Effector memory CD4-positive, alpha-beta T cell (primary cell): ENCODE measurements around the gene SV2B.

Experiments
- DNase-seq, 3 donors: peaks; one replicate each; pipeline ENCODE4 v3.0.0-alpha.2; 2020
- H3K27ac ChIP-seq: 2 replicates; pipeline ENCODE4 v1.7.0; 2013; ENCODE audit warnings: mild to moderate bottlenecking, low read length, moderate library complexity; ENCODE audit not compliant: insufficient read depth, poor library complexity, severe bottlenecking
- H3K27me3 ChIP-seq: replicated peaks from 2 replicates; pipeline ENCODE4 v1.7.0; 2013; ENCODE audit warnings: mild to moderate bottlenecking, low read length; ENCODE audit not compliant: insufficient read depth, control insufficient read depth, poor library complexity, severe bottlenecking
- H3K36me3 ChIP-seq: 2 replicates; pipeline ENCODE4 v1.7.0; 2013; ENCODE audit warnings: mild to moderate bottlenecking, low read length, moderate library complexity; ENCODE audit not compliant: control insufficient read depth, insufficient read depth
- H3K4me1 ChIP-seq: 2 replicates; pipeline ENCODE4 v1.7.0; 2013; ENCODE audit warnings: low read length, mild to moderate bottlenecking; ENCODE audit not compliant: control insufficient read depth, insufficient read depth, poor library complexity, severe bottlenecking
- H3K4me3 ChIP-seq: 2 replicates; pipeline ENCODE4 v1.7.0; 2013; ENCODE audit warnings: low read length, low read depth, mild to moderate bottlenecking; ENCODE audit not compliant: insufficient read depth, poor library complexity, severe bottlenecking
- H3K9me3 ChIP-seq: 2 replicates; pipeline ENCODE4 v1.7.0; 2013; ENCODE audit warnings: mild to moderate bottlenecking, low read length, moderate library complexity; ENCODE audit not compliant: control insufficient read depth

Gene SV2B

DNA sequence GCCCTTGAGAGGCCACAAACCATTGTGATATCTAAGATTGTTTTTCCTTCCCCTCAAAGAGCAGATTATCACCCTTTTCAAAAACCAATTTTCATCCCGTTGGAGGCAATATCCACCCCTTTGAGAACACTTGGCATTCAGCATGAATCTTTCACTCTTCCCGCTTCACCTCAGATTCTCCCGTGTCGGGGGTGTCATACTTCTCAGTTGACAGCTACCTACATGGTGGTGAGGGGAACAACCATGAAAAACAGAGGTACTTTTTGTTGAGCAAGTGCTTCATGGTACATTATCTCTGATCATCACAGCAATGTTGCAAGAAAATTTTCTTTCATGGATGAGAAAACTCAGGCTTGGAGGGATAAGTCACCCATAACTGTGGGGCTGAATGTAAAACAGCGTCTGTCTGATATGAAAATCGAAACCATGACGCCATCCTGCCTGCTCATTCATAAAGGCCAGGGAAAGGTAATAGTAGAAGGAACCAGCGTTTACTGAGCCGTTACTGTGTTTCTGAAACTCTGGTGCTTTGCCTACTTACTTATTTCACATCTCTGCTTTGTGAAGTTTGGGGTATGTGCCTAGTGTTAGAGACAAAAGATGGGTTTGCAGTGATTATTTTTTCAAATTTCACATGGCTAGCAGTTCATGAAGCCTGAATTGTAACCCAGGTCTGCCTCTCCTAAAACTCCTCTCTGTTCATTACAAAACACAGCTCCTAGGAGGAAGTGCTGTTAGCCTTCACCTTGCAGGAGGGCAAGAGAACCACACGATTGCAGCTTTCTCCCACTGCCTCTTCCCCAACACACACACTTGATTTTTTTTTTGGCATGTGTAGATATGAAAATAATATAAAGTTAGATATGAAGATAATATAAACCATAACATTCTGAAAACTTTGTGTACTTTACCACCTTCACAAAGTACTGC, 35.4 kb downstream of the SV2B start:
- no peak overlapping the region for H3K4me3 ChIP-seq
- no peaks in the 10 kb centered on the region for H3K36me3 ChIP-seq
- DNase-seq: no peak
- H3K27ac ChIP-seq: no peak overlapping the region
- H3K27me3 ChIP-seq: peaks cover 3% of the 10 kb centered on the region
- no peaks in the 10 kb centered on the region for H3K9me3 ChIP-seq
- no peaks in the 10 kb centered on the region for H3K4me1 ChIP-seq

DNA sequence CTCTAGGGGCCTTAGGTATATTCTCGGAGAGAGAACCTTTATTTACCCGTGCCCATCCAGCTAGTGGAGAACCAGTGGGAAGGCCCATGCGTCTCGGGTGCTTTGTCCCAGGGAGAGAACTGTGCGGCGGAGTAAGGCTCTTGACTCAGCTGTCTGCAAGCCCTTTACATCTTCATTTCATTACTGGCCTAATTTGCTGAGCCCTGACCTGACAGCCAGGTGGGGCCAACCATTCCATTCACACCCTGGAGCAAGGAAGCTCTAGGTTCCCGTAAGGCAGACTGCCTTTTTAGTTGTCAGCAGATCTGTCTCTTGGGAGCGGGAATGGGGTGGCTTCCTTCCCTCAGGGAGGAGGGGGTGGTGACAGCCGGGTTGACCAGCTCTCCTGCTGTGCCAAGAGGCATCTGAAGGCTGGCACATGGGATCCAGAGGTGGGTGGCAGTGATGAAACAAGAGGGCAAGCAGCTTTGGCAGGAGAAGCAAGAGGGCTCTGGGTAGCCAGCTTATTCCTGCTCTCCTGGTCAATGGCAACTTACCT, 36.4 kb downstream of the SV2B start:
- no peaks in the 10 kb centered on the region for H3K36me3 ChIP-seq
- no peak overlapping the region for H3K4me3 ChIP-seq
- no peaks in the 10 kb centered on the region for H3K9me3 ChIP-seq
- peaks cover 3% of the 10 kb centered on the region for H3K27me3 ChIP-seq
- H3K27ac ChIP-seq: no peak overlapping the region
- H3K4me1 ChIP-seq: no peaks in the 10 kb centered on the region
- DNase-seq: no peak

DNA sequence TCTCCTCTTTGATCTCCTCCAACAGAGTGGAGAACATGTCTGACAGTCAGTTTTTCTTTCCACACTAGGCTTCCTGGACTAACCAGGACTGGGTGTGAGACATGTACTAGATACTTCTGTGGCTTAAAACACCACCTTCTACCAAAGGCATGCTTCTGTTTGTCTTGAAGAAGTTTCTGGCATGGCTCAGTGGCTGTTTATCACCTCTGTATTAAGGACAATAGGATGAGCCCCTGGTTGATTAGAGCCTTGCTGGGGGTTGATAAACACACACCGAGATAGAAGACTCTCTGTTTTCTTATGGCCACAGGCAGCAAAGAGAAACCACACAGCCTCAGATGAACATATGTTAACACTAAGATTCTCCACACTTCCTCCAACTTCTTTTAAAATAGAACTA, 40.5 kb downstream of the SV2B start:
- Histone ChIP-seq H3K27ac (no peak overlapping the region), H3K36me3 (no peaks in the 10 kb centered on the region), H3K9me3 (no peaks in the 10 kb centered on the region), H3K4me1 (no peaks in the 10 kb centered on the region), H3K27me3 (peaks cover 3% of the 10 kb centered on the region), H3K4me3 (no peak overlapping the region)
- DNase-seq: no peak

DNA sequence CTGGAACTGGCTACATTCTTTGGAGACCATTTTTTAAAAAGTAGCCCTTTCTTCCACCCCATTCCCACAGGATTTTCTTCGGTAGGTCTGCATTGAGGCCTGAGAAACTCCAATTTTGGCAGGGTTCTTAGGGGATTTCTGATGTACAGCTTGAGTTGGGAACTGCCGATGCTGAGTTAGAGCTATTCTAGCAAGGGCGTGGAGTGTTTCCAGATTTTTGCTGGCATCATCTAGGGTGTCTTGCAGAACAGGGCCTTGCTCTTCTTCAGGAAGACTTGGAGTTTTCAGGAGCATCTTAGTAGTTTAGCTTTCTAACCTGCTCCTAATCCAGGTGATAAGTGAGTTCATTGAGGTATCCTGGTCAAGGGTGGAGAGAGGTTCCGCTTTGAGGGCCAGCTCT, 41.0 kb downstream of the SV2B start:
- Histone ChIP-seq H3K9me3 (no peaks in the 10 kb centered on the region), H3K27me3 (peaks cover 3% of the 10 kb centered on the region), H3K4me1 (no peaks in the 10 kb centered on the region), H3K27ac (no peak overlapping the region), H3K36me3 (no peaks in the 10 kb centered on the region), H3K4me3 (no peak overlapping the region)
- no peak for DNase-seq

DNA sequence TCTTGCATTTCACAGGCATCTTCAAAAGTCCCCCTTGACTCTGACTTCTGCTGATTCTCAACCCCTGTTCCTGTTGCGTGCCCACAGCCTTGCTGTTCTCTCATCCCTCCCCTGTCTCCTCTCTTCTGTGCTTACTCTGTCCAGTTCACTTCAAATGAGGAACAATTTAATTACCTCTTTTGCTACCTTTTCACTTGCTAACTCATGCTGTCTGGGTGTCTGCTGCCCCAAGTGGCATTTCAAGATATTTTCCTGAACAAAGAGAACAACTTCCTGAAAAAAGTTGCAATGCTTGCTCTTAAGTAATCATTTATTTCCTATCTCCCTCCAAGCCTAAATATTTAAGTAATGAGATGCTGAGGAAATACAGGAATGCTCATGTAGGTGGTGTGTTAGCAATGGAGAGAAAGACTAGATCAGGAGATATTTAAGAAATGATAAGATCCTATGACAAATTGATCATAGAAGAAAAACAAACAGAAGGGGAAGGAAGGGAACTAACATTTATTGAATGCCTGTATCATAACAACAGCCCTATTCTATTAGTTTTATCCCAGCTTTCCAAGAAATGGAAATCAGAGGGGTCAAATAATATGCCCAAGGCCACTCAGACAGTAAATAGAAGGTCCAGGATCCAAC, 42.2 kb downstream of the SV2B start:
- H3K4me1 ChIP-seq: no peaks in the 10 kb centered on the region
- H3K36me3 ChIP-seq: no peaks in the 10 kb centered on the region
- DNase-seq: no peak
- no peaks in the 10 kb centered on the region for H3K9me3 ChIP-seq
- no peak overlapping the region for H3K4me3 ChIP-seq
- no peak overlapping the region for H3K27ac ChIP-seq
- peaks cover 3% of the 10 kb centered on the region for H3K27me3 ChIP-seq

DNA sequence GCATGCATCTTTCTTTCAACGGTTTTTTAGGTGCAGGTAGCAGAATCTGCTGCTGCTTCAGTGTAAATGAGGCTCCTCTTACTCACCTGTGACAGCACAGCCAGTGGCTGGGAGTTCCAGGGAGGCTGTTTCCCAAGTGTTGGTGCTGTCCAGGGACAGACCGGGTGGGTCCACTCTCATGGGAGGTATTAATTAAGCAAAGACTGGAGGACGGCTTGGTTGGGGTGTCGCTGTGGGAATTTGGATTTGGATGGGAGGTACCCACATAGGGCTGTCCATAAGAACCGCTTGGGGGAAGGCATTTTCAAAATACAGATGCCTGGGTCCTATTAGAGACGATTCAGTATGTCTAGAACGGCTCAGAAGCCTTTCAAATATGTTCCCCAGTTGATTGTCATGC, 42.9 kb downstream of the SV2B start:
- Histone ChIP-seq H3K4me3 (no peak overlapping the region), H3K9me3 (no peaks in the 10 kb centered on the region), H3K27ac (no peak overlapping the region), H3K4me1 (no peaks in the 10 kb centered on the region), H3K27me3 (peaks cover 1% of the 10 kb centered on the region), H3K36me3 (no peaks in the 10 kb centered on the region)
- DNase-seq: no peak

DNA sequence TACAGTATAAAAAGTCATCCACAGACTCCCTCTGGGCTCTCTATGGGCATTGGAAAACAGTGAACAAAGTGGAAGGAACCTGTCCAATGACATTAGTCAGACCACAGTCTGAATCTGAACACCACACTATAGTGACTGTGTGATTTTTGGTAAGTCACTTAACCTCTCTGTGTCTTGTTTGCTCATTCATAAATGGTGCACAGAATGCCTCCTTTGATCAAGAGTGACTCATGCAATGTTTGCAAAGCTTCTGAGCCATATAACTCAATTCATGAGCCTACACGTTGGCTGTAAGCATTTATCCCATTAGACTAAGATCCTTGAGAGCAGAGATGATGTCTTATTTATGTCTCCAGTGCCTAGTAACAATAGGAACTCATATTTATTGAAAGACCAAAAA, 46.7 kb downstream of the SV2B start:
- H3K4me1 ChIP-seq: no peaks in the 10 kb centered on the region

DNA sequence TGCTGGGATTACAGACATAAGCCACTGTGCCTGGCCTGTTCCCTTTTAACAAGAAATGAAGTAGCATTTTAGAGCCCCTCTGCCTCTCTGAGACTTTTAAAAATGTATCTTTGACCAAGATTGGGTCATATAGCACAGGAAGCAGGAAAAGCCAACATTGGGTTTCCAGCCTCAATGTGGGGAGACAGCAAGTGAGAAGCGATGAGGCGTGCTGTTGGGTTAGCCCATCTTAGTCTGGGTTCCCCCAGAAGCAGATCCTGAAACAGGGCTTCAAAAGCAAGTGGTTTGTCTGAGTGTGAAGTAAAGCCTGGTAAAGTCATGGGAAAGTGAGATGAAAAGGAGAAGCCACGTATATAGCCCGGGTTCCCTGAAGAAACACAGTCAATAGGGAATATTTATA, 48.2 kb downstream of the SV2B start:
- Histone ChIP-seq H3K9me3 (no peaks in the 10 kb centered on the region), H3K27me3 (no peaks in the 10 kb centered on the region), H3K27ac (no peak overlapping the region), H3K4me3 (no peak overlapping the region), H3K4me1 (no peaks in the 10 kb centered on the region), H3K36me3 (no peaks in the 10 kb centered on the region)
- no peak for DNase-seq

More for the DNA sequence above, 46.7 kb downstream of the SV2B start:
- DNase-seq: no peak
- no peaks in the 10 kb centered on the region for H3K9me3 ChIP-seq
- no peaks in the 10 kb centered on the region for H3K27me3 ChIP-seq
- H3K27ac ChIP-seq: no peak overlapping the region
- no peaks in the 10 kb centered on the region for H3K36me3 ChIP-seq
- no peak overlapping the region for H3K4me3 ChIP-seq

DNA sequence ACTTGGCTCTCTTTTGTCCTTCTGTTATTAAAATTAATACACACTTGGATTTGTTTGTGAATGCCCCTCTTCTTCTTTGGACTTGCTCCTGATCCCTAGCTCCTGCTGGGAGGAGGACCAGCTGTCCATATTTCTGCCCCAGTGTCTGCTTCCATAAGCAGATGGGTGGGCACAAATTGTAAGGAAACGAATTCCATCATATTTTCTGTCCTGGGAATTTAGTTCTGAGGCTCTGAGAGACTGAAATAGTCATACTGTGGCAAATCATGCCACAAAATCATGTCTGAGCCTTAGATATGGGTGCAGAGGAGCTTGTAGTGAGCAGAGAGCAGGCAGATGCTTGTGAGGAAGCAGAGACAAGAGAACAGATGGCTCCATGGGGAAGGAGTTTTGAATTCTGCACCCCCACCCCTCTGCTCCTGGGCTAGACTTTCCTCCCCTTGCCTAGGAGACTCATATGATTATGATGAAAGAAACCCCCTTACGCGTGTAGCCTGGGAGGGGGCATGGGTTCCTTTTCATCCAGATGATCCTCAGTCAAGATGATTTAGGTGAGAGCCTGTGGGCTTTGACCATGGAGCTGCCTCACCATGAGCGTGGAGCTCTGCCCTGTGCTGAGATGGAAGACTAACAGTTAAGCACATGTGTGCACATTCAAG, 50.6 kb downstream of the SV2B start:
- Histone ChIP-seq H3K4me3 (no peak overlapping the region), H3K27ac (no peak overlapping the region), H3K27me3 (peaks cover 3% of the 10 kb centered on the region), H3K36me3 (no peaks in the 10 kb centered on the region), H3K9me3 (no peaks in the 10 kb centered on the region), H3K4me1 (no peaks in the 10 kb centered on the region)
- no peak for DNase-seq
